NCI-H1694 (cell line): ENCODE results near the gene CX3CL1.

Source experiments
- DNase-seq: peaks from one replicate; lab custom pipeline; 2025; lab: John Stamatoyannopoulos, UW

CX3CL1 gene

DNA sequence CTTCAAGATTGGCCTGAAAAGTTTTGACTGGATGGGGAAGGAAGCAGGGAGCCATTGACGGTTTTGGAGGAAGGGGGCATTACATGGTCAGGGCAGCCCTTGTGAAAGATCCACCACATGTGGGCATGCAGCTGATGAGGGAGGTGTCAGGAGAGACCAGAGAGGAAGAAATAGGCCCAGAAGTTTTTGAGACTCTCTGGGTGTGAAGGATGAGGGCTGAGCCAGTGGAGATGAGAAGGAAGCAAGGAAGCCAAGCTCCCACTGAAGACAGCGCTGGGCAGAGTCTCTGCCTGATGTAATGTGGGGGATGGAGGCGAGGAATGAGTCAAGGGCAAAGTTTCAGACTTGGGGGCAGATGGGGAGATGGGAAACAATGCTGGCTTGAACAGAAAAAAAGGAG lies 32.8 kb downstream of the CX3CL1 start:
- DNase-seq = no peak

DNA sequence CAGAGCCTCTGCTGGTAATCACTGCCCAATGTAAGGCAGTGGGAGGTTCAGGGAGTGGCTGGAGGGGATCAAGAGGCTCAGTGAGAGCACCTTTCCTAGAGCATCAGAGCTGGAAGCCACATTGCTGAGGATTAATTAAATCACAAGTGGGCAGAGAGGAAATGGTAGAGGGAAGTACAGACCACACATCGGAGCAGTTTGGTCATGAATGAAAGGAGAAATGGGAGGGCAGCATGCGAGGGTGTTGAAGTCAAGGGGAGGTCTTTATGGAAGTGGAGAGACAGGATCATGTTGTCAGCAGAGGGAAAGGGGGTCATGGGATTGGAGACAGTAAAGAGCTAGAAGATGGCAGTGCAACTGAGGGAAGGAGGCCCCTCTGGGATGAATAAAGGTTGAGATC lies 34.6 kb downstream of the CX3CL1 start:
- no peak for DNase-seq

DNA sequence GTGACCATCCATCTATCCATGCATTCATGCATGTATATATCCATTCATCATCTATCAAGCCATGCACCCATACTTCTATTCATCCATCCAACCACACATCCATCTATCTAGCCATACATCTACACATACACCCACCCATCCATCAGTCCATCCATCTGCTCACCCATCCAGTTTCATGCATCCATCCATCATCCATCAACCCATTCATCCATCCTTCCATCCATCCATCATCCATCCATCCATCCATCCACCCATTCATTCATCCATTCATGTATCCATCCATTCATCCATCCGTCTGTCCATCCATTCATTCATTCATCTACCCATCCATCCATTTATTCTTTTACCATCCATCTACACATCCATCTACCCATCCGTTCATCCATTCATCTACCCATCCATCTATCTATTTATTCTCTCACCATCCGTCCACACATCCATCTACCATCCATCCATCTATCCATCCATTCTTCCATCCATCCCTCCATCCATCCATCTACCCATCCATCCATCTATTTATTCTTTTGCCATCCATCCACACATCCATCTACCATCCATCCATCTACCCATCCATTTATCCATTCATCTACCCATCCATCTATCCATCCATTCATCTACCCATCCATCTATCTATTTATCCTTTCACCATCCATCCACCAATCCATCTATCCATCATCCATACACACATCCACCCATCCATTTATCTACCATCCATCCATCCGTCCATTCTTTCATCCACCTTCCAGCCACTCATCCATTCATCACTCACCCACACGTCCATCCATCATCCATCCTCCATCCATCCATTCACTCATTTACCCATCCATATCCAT lies 35.4 kb downstream of the CX3CL1 start:
- DNase-seq = no peak

- DNase-seq = no peak
These were observed 36.8 kb downstream of the CX3CL1 start for GRCh38 chr16:57409065-57409464.

GRCh38 chr16:57409870-57410587 lies 37.7 kb downstream of the CX3CL1 start:
- no peak for DNase-seq

DNA sequence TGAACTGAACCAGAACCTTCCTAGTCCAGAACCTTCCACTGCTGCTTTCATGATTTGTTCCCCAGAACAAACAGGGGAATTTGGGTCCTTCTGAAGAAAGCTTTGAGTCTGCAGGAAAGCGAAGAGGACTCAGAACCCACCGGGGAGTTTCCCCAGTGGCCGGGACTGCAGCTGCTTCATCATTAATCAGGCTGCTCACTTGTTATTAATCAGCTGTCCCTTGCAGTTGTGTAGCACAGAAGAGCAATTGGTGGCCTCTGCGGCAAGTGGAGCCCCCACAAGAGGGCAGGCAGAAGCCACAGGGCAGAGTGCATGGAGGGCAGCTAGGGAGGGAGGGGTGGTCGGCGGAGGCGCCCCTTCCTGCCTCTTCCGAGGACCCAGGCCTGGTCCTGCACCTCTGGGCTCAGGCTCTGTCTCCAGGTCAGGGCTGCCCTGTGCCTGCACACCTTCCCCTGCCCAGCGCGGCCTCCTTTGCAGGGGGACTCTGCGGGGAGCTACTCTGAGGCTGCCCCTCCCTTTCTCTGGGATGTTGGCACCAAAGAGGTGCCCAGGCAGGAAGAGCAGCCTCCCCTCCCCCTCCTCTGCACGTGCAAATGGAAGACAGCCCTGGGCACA lies 39.2 kb downstream of the CX3CL1 start:
- DNase-seq = no peak

DNA sequence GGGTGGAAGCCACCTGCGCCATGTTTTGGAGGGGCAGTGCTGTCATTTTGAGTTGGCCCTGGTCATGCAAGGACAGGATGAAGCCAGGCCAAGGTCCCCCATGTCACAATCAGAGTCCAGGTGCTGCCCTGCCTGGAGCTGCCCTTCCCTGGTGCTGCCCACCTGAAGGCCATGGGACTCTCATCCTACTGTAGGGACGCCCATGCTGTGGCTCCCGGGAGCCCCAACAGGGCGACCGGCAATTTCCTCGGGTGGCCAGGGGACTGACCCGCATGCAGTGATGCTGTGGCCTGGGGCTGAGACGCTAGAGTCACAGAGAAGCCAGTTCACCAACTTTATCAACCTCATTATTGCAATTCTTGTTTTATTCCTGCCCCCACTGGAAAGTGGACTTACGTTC lies 40.3 kb downstream of the CX3CL1 start:
- no peak for DNase-seq

GRCh38 chr16:57413301-57413730 lies 41.0 kb downstream of the CX3CL1 start:
- no peak for DNase-seq

GRCh38 chr16:57413733-57414132 lies 41.4 kb downstream of the CX3CL1 start:
- DNase-seq = no peak

DNA sequence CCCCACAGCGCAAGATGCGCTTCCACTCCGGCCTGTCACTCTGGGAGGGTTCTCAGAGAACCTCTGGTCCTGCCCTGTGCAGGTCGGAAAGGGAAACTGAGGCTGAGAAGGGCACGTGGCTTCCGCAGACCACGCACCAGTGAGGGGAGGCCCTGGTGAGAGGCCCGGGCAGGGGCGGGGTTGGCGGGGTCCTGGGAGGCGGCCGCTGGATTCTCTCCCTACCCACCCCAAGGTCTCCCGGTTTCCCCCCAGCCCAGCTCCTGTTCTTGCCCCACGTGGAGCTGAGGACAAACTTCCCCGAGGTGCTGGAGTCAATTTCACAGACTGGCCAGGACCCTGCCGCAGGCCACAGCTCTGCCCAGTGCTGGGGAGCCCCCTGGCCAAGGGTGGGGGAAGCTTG lies 43.8 kb downstream of the CX3CL1 start:
- no peak for DNase-seq

GRCh38 chr16:57419506-57419905 lies 47.2 kb downstream of the CX3CL1 start:
- DNase-seq = no peak

GRCh38 chr16:57422026-57422944 lies 50.0 kb downstream of the CX3CL1 start:
- peak; percentile 40 for DNase-seq

DNA sequence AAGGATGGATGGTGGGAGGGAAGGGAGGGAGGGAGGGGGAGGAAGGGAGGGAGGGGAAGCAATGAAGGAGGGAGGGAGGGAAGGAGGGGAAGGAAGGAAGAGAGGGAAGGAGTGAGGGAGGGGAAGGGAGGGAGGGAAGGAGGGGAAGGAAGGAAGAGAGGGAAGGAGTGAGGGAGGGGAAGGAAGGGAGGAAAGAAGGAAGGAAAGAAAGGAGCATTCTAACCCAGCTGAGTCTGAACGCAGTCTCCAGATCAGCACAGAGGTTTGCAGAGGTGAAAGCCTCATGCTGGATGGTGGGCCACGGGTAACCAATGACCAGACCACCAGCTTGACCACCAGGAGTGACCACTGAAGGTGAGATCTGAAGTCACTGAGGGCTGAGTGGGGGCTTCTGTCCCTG lies 50.9 kb downstream of the CX3CL1 start:
- no peak for DNase-seq

DNA sequence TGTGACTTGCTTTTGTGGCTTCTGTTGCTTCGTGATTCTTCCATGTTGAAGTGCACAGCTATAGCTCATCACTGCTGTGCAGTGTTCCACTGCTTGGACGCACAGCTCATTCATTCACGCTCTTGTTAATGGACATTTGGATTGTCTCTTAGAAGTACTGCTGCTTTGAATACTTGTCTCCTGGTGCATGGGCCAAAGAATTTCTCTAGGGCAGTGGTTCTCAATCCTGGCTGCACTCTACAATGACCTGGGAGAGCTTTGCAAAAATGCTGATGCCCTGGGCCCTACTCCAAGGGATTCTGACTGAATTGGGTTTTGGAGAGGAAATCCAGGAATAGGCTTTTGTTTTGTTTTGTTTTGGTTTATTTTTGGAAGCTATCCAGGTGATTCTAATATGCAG lies 52.3 kb downstream of the CX3CL1 start:
- DNase-seq = no peak

- DNase-seq = no peak
These were observed 54.1 kb downstream of the CX3CL1 start for GRCh38 chr16:57426356-57426755.

DNA sequence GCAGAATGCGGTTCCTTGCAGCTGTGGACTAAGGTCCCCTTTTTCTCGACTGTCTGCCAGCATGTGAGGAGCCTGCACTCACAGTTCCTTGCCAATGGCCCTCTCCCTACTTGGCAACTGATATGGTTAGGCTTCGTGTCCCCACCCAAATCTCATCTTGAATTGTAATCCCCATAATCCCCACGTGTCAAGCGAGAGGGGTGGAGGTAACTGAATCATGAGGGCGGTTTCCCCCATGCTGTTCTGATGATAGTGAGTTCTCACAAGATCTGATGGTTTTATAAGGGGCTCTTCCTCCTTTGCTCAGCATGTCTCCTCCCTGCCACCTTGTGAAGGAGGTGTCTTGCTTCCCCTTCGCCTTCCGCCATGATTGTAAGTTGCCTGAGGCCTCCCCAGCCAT lies 55.0 kb downstream of the CX3CL1 start:
- no peak for DNase-seq

DNA sequence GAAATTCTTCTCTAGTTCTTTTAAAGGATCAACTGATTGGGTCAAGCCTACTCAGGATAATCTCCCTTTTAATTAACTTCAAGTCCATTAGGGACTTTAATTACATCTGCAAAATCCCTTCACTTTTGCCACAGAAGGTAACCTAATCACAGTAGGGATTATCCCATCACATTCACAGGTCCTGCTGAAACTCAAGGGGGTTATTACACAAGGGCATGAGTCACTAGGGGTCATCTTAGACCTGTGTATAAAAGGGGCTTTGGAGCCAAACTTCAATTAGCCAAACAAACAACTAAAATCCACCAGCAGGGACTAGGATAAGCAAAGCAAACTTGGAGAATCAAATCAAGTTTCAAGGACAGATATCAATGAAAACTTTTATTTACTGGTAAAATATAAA lies 55.5 kb downstream of the CX3CL1 start:
- no peak for DNase-seq

- no peak for DNase-seq
These were observed 58.7 kb downstream of the CX3CL1 start for GRCh38 chr16:57430955-57431354.

- no peak for DNase-seq
These were observed 60.2 kb downstream of the CX3CL1 start for GRCh38 chr16:57432505-57432904.

- DNase-seq = no peak
These were observed 60.7 kb downstream of the CX3CL1 start for GRCh38 chr16:57432989-57433388.

- DNase-seq = no peak
These were observed 61.7 kb downstream of the CX3CL1 start for GRCh38 chr16:57434003-57434402.
